HUES6 (cell line): Measurements from ENCODE around the gene UGT1A10.

Source experiments
- H3K27ac ChIP-seq: 2 replicates; pipeline ENCODE4 v1.7.0; 2013; ENCODE audit warnings: low read depth, mild to moderate bottlenecking, low read length, inconsistent platforms
- H3K27me3 ChIP-seq: 2 replicates; pipeline ENCODE4 v1.6.1; 2013; ENCODE audit warnings: low read length; ENCODE audit not compliant: control insufficient read depth, insufficient read depth
- H3K36me3 ChIP-seq: 2 replicates; pipeline ENCODE4 v1.6.1; 2013; ENCODE audit warnings: low read length; ENCODE audit not compliant: control insufficient read depth, insufficient read depth
- H3K4me1 ChIP-seq: 2 replicates; pipeline ENCODE4 v1.6.1; 2013; ENCODE audit warnings: low read length; ENCODE audit not compliant: control insufficient read depth, insufficient read depth
- H3K4me3 ChIP-seq: 2 replicates; pipeline ENCODE4 v1.5.1; 2013; ENCODE audit warnings: low read depth, low read length
- H3K9ac ChIP-seq: one replicate; pipeline ENCODE4 v1.6.1; 2013; ENCODE audit warnings: mild to moderate bottlenecking, low read length
- H3K9me3 ChIP-seq: 2 replicates; pipeline ENCODE4 v1.6.1; 2013; ENCODE audit warnings: low read depth, low read length; ENCODE audit not compliant: control insufficient read depth, insufficient read depth

UGT1A10 gene

GRCh38 chr2:233798335-233799086, 162.3 kb downstream of the UGT1A10 start:
- Histone ChIP-seq H3K27me3 (0 out of 2 replicates have a peak, but pooled peaks cover 2% of the 10 kb centered on the region), H3K4me1 (no peaks in the 10 kb centered on the region), H3K27ac (no peak overlapping the region), H3K36me3 (no peaks in the 10 kb centered on the region), H3K9ac (no peak overlapping the region), H3K4me3 (no peak overlapping the region), H3K9me3 (no peaks in the 10 kb centered on the region)

GRCh38 chr2:233799087-233799665, 162.9 kb downstream of the UGT1A10 start:
- Histone ChIP-seq H3K4me3 (no peak overlapping the region), H3K36me3 (no peaks in the 10 kb centered on the region), H3K27ac (no peak overlapping the region), H3K4me1 (no peaks in the 10 kb centered on the region), H3K27me3 (0 out of 2 replicates have a peak, but pooled peaks cover 2% of the 10 kb centered on the region), H3K9ac (no peak overlapping the region), H3K9me3 (no peaks in the 10 kb centered on the region)

GRCh38 chr2:233799716-233800115, 163.5 kb downstream of the UGT1A10 start:
- Histone ChIP-seq H3K4me3 (no peak overlapping the region), H3K27ac (no peak overlapping the region), H3K4me1 (no peaks in the 10 kb centered on the region), H3K36me3 (no peaks in the 10 kb centered on the region), H3K27me3 (0 out of 2 replicates have a peak, but pooled peaks cover 2% of the 10 kb centered on the region), H3K9ac (no peak overlapping the region), H3K9me3 (no peaks in the 10 kb centered on the region)

GRCh38 chr2:233800208-233800607, 164.0 kb downstream of the UGT1A10 start:
- H3K4me1 ChIP-seq, result no peaks in the 10 kb centered on the region
- no peak overlapping the region for H3K4me3 ChIP-seq
- H3K9ac ChIP-seq, result no peak overlapping the region
- 0 out of 2 replicates have a peak, but pooled peaks cover 2% of the 10 kb centered on the region for H3K27me3 ChIP-seq
- H3K27ac ChIP-seq, result no peak overlapping the region
- H3K36me3 ChIP-seq, result no peaks in the 10 kb centered on the region
- H3K9me3 ChIP-seq, result no peaks in the 10 kb centered on the region

GRCh38 chr2:233801357-233802131, 165.3 kb downstream of the UGT1A10 start:
- no peaks in the 10 kb centered on the region for H3K9me3 ChIP-seq
- 0 out of 2 replicates have a peak, but pooled peaks cover 2% of the 10 kb centered on the region for H3K27me3 ChIP-seq
- no peaks in the 10 kb centered on the region for H3K4me1 ChIP-seq
- no peaks in the 10 kb centered on the region for H3K36me3 ChIP-seq
- no peak overlapping the region for H3K4me3 ChIP-seq
- H3K9ac ChIP-seq, result no peak overlapping the region
- no peak overlapping the region for H3K27ac ChIP-seq

GRCh38 chr2:233802132-233802815, 166.0 kb downstream of the UGT1A10 start:
- H3K9me3 ChIP-seq, result no peaks in the 10 kb centered on the region
- no peak overlapping the region for H3K27ac ChIP-seq
- no peak overlapping the region for H3K9ac ChIP-seq
- H3K36me3 ChIP-seq, result no peaks in the 10 kb centered on the region
- 0 out of 2 replicates have a peak, but pooled peaks cover 2% of the 10 kb centered on the region for H3K27me3 ChIP-seq
- H3K4me1 ChIP-seq, result no peaks in the 10 kb centered on the region
- H3K4me3 ChIP-seq, result no peak overlapping the region

GRCh38 chr2:233803292-233803911, 167.2 kb downstream of the UGT1A10 start:
- Histone ChIP-seq H3K27ac (no peak overlapping the region), H3K4me3 (no peak overlapping the region), H3K27me3 (0 out of 2 replicates have a peak, but pooled peaks cover 2% of the 10 kb centered on the region), H3K36me3 (no peaks in the 10 kb centered on the region), H3K9me3 (no peaks in the 10 kb centered on the region), H3K4me1 (no peaks in the 10 kb centered on the region), H3K9ac (no peak overlapping the region)

- Histone ChIP-seq H3K9me3 (no peaks in the 10 kb centered on the region), H3K27me3 (0 out of 2 replicates have a peak, but pooled peaks cover 2% of the 10 kb centered on the region), H3K27ac (no peak overlapping the region), H3K36me3 (no peaks in the 10 kb centered on the region), H3K4me1 (no peaks in the 10 kb centered on the region), H3K4me3 (no peak overlapping the region), H3K9ac (no peak overlapping the region)
Observed at GRCh38 chr2:233803994-233804393, 167.7 kb downstream of the UGT1A10 start.

- H3K36me3 ChIP-seq, result no peaks in the 10 kb centered on the region
- no peaks in the 10 kb centered on the region for H3K9me3 ChIP-seq
- no peak overlapping the region for H3K27ac ChIP-seq
- H3K4me3 ChIP-seq, result no peak overlapping the region
- no peaks in the 10 kb centered on the region for H3K4me1 ChIP-seq
- H3K27me3 ChIP-seq, result 0 out of 2 replicates have a peak, but pooled peaks cover 2% of the 10 kb centered on the region
- H3K9ac ChIP-seq, result no peak overlapping the region
Observed at GRCh38 chr2:233807215-233807865, 171.1 kb downstream of the UGT1A10 start.
